ENCODE measurements around the gene SOX18. TPM values are rescaled to one million over a fixed set of nuclear protein-coding genes. Genes with fewer than 3 reads are reported as not detected.

Gene SOX18
- total and polyA plus RNA-seq, 2 of the 13 experiments (the other 11 are each of a cell fraction or from before 2014, with no cell fraction given): 1.6 to 1.9 TPM

- TF ChIP-seq ZNF234 (CRISPR knock-in tag; conservative IDR thresholded peaks at IDR 0.05) (no peak), CEBPZ (IDR thresholded peaks at IDR 0.05; ENCODE audit: low read length) (no peak), PHF8 (CRISPR knock-in tag; IDR thresholded peaks at IDR 0.05) (peak; percentile 55), NFE2L1 (CRISPR knock-in tag; IDR thresholded peaks at IDR 0.05; ENCODE audit: borderline replicate concordance) (no peak), WIZ (CRISPR knock-in tag; IDR thresholded peaks at IDR 0.05) (no peak), MAFK (conservative IDR thresholded peaks at IDR 0.05 in 1 of 2, IDR thresholded peaks at IDR 0.05 in 1 of 2; ENCODE audit: low read length in 2 of 2) (no peak), GPN1 (CRISPR knock-in tag; IDR thresholded peaks at IDR 0.05; ENCODE audit: borderline replicate concordance) (no peak), FOXO1 (CRISPR knock-in tag; IDR thresholded peaks at IDR 0.05) (no peak), ZNF251 (CRISPR knock-in tag; IDR thresholded peaks at IDR 0.05) (no peak), ZNF550 (CRISPR knock-in tag; IDR thresholded peaks at IDR 0.05; ENCODE audit: borderline replicate concordance) (0 out of 2 replicates have a peak, but pooled peaks have one; percentile 84), ZNF232 (CRISPR knock-in tag; IDR thresholded peaks at IDR 0.05; ENCODE audit: borderline replicate concordance) (no peak), SMARCC2 (IDR thresholded peaks at IDR 0.05) (no peak), TRIM24 (CRISPR knock-in tag; IDR thresholded peaks at IDR 0.05) (no peak; the same call in 1 of the 2 replicates), CAMTA2 (CRISPR knock-in tag; IDR thresholded peaks at IDR 0.05; ENCODE audit: borderline replicate concordance) (peak; percentile 80; the same call in 1 of the 2 replicates)
- TF ChIP-seq, protein P1, sequence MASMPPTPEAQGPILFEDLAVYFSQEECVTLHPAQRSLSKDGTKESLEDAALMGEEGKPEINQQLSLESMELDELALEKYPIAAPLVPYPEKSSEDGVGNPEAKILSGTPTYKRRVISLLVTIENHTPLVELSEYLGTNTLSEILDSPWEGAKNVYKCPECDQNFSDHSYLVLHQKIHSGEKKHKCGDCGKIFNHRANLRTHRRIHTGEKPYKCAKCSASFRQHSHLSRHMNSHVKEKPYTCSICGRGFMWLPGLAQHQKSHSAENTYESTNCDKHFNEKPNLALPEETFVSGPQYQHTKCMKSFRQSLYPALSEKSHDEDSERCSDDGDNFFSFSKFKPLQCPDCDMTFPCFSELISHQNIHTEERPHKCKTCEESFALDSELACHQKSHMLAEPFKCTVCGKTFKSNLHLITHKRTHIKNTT (CRISPR knock-in tag; IDR thresholded peaks at IDR 0.05): 0 out of 2 replicates have a peak, but pooled peaks have one; percentile 39
- TF ChIP-seq, protein P2, sequence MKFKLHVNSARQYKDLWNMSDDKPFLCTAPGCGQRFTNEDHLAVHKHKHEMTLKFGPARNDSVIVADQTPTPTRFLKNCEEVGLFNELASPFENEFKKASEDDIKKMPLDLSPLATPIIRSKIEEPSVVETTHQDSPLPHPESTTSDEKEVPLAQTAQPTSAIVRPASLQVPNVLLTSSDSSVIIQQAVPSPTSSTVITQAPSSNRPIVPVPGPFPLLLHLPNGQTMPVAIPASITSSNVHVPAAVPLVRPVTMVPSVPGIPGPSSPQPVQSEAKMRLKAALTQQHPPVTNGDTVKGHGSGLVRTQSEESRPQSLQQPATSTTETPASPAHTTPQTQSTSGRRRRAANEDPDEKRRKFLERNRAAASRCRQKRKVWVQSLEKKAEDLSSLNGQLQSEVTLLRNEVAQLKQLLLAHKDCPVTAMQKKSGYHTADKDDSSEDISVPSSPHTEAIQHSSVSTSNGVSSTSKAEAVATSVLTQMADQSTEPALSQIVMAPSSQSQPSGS (CRISPR knock-in tag; IDR thresholded peaks at IDR 0.05): no peak
- TF ChIP-seq, protein P3, sequence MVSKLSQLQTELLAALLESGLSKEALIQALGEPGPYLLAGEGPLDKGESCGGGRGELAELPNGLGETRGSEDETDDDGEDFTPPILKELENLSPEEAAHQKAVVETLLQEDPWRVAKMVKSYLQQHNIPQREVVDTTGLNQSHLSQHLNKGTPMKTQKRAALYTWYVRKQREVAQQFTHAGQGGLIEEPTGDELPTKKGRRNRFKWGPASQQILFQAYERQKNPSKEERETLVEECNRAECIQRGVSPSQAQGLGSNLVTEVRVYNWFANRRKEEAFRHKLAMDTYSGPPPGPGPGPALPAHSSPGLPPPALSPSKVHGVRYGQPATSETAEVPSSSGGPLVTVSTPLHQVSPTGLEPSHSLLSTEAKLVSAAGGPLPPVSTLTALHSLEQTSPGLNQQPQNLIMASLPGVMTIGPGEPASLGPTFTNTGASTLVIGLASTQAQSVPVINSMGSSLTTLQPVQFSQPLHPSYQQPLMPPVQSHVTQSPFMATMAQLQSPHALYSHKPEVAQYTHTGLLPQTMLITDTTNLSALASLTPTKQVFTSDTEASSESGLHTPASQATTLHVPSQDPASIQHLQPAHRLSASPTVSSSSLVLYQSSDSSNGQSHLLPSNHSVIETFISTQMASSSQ (IDR thresholded peaks at IDR 0.05; ENCODE audit: low read depth): no peak
- TF ChIP-seq, protein P3 (CRISPR knock-in tag; IDR thresholded peaks at IDR 0.05; ENCODE audit: borderline replicate concordance): no peak
Measured at GRCh38 chr20:64079273-64080012, 30.0 kb upstream of the SOX18 start, which contains the start of gene RGS19 (continued).

Measured in HepG2 (cell line).